Lung (tissue), 12 donors: ENCODE data around the gene GPR173. TPM values are rescaled to one million over a fixed set of nuclear protein-coding genes. Genes with fewer than 3 reads are reported as not detected.

Experiments
- ATAC-seq: fragments of 200-7000 bp; cut with Tn5 transposase; one replicate; pipeline ENCODE4 v1.9.1; 2020; ENCODE audit warnings: moderate number of reproducible peaks; ENCODE audit not compliant: insufficient read depth, low FRiP score
- DNase-seq, 3 donors: peaks; one replicate each; pipeline ENCODE4 v3.0.0-alpha.2; 2013 to 2017
- H3K27ac ChIP-seq, 2 donors: one replicate each; pipeline ENCODE4 v1.5.1; 2013; ENCODE audit warnings: mild to moderate bottlenecking in 2 of 2, moderate library complexity in 2 of 2, control low read depth in 1 of 2, inconsistent platforms in 1 of 2, low read depth in 1 of 2, low read length in 1 of 2
- H3K27me3 ChIP-seq, 3 donors: one replicate each; pipeline ENCODE4 v1.5.1; 2013; ENCODE audit warnings: low read length in 2 of 3; ENCODE audit not compliant: control insufficient read depth in 3 of 3, insufficient read depth in 3 of 3
- H3K36me3 ChIP-seq, 4 donors: one replicate each; pipeline ENCODE4 v1.5.1; 2013; ENCODE audit warnings: low read length in 4 of 4, mild to moderate bottlenecking in 1 of 4, moderate library complexity in 1 of 4; ENCODE audit not compliant: control insufficient read depth in 4 of 4, insufficient read depth in 4 of 4
- H3K4me1 ChIP-seq, 5 donors: one replicate each; pipeline ENCODE4 v1.5.1; 2013; ENCODE audit warnings: low read length in 5 of 5, mild to moderate bottlenecking in 2 of 5, moderate library complexity in 1 of 5; ENCODE audit not compliant: control insufficient read depth in 5 of 5, insufficient read depth in 5 of 5
- H3K4me3 ChIP-seq: one replicate; pipeline ENCODE4 v1.5.1; 2013; ENCODE audit warnings: mild to moderate bottlenecking, control low read depth, moderate library complexity
- H3K9ac ChIP-seq, 2 donors: one replicate each; pipeline ENCODE4 v1.5.1; 2013; ENCODE audit warnings: low read length in 2 of 2, control low read depth in 1 of 2; ENCODE audit not compliant: insufficient read depth in 1 of 2
- H3K9me3 ChIP-seq, 4 donors: one replicate each; pipeline ENCODE4 v1.5.1; 2013; ENCODE audit warnings: low read length in 3 of 4, mild to moderate bottlenecking in 1 of 4, moderate library complexity in 1 of 4; ENCODE audit not compliant: control insufficient read depth in 4 of 4, insufficient read depth in 3 of 4
- CTCF ChIP-seq: IDR thresholded peaks from 2 replicates; pipeline ENCODE4 v1.5.1; 2012; ENCODE audit warnings: mild to moderate bottlenecking; ENCODE audit errors: control extremely low read depth, extremely low read depth
- WGBS, 2 donors: extraction: QIAGEN DNeasy Blood & Tissue Kit; methylation state at CpG; one replicate each; pipeline ENCODE4 v1.1.7; 2013; 5-methylcytosine and 5-hydroxymethylcytosine counted together
- polyA plus RNA-seq, 2 donors: library from polyadenylated mRNA; stranded (reverse); fragments of 200-250 nt; gene quantifications; one replicate each; pipeline ENCODE4 v1.2.1, GENCODE V29; 2013
- total RNA-seq, 2 donors: library from RNA; depleted of rRNA in 1 of 2; stranded (reverse); fragments of >200 nt in 1 of 2; gene quantifications; one replicate each; pipeline ENCODE4 v1.2.1, GENCODE V29; 2014 to 2021
- donor health status: control.
- donor health status: control.
- donor health status: Bipolar disorder and iron deficiency.
- donor health status: healthy.
- donor health status: DM: yes; HTN: yes; CAD: no.

GPR173 gene
- total and polyA plus RNA-seq, 4 donors: 0.94 to 4.6 (median 2.0) TPM

GRCh38 chrX:53009032-53009431 lies 39.6 kb upstream of the GPR173 start:
- H3K36me3 ChIP-seq: no peaks in the 10 kb centered on the region
- H3K4me3 ChIP-seq: no peak overlapping the region

GRCh38 chrX:53013291-53013690 lies 35.3 kb upstream of the GPR173 start:
- Histone ChIP-seq H3K27me3 (peaks cover 3 to 19% (median 4%) of the 10 kb centered on the region in 3 donors), H3K9me3 (peaks cover 0 to 2% (median under 1%) of the 10 kb centered on the region in 4 donors), H3K27ac (no peak overlapping the region), H3K4me1 (no peaks in the 10 kb centered on the region), H3K36me3 (no peaks in the 10 kb centered on the region), H3K9ac (no peak overlapping the region), H3K4me3 (no peak overlapping the region)
- DNase-seq (no peak), ATAC-seq (no peak)
- 79% methylated on average over 1 of the region's 1 CpG; no CpG with 5 or more reads in 1 of the 2 donors for WGBS, 2 donors
- TF ChIP-seq CTCF: no peak

More at GRCh38 chrX:53009032-53009431, 39.6 kb upstream of the GPR173 start:
- peaks cover 0 to 10% (median under 1%) of the 10 kb centered on the region in 4 donors for H3K9me3 ChIP-seq
- peaks cover 0 to 6% (median 0%) of the 10 kb centered on the region in 5 donors for H3K4me1 ChIP-seq
- H3K9ac ChIP-seq: no peak overlapping the region
- DNase-seq (no peak), ATAC-seq (no peak)
- WGBS, 2 donors: 94 to 100% methylated on average over 1 of the region's 1 CpG
- H3K27me3 ChIP-seq: peaks cover 7 to 23% (median 12%) of the 10 kb centered on the region in 3 donors
- TF ChIP-seq CTCF: no peak
- no peak overlapping the region for H3K27ac ChIP-seq

GRCh38 chrX:53018627-53019026 lies 30.0 kb upstream of the GPR173 start:
- Histone ChIP-seq H3K27ac (no peak overlapping the region), H3K36me3 (no peaks in the 10 kb centered on the region), H3K4me1 (no peaks in the 10 kb centered on the region), H3K27me3 (peaks cover 4 to 34% (median 7%) of the 10 kb centered on the region in 3 donors), H3K9ac (no peak overlapping the region), H3K9me3 (no peaks in the 10 kb centered on the region), H3K4me3 (no peak overlapping the region)
- TF ChIP-seq CTCF: no peak
- peak in 1 of 3 donors; percentile 6 for DNase-seq
- 27 to 28% methylated on average over 4 of the region's 4 CpGs for WGBS, 2 donors
- no peak for ATAC-seq

- TF ChIP-seq CTCF: no peak
- ATAC-seq: no peak
- no peak for DNase-seq
- Histone ChIP-seq H3K4me1 (no peaks in the 10 kb centered on the region), H3K36me3 (no peaks in the 10 kb centered on the region), H3K4me3 (no peak overlapping the region), H3K9ac (no peak overlapping the region), H3K27me3 (peaks cover 0 to 41% (median 8%) of the 10 kb centered on the region in 3 donors), H3K27ac (no peak overlapping the region), H3K9me3 (no peaks in the 10 kb centered on the region)
- 40 to 43% methylated on average over 4 to 6 of the region's 8 CpGs for whole genome bisulfite sequencing, 2 donors
Observed at GRCh38 chrX:53022381-53022780, 26.2 kb upstream of the GPR173 start.
